HAP-1 (cell line): ENCODE data around the gene LZTFL1.

Experiments used
- DNase-seq, 2 experiments: peaks; one replicate each; pipeline ENCODE4 v3.0.0-alpha.2; 2016 to 2020; ENCODE audit warnings: low spot score in 2 of 2
- H3K27me3 ChIP-seq: fragments of 250-450 bp; sonication (Bioruptor Pico); 2 replicates; pipeline ENCODE4 v1.5.1; 2020; ENCODE audit warnings: low read depth, mild to moderate bottlenecking, moderate library complexity
- H3K36me3 ChIP-seq: fragments of 250-450 bp; sonication (Bioruptor Pico); replicated peaks from 2 replicates; pipeline ENCODE4 v1.5.1; 2020; ENCODE audit warnings: mild to moderate bottlenecking
- H3K4me1 ChIP-seq: fragments of 250-450 bp; sonication (Bioruptor Pico); 2 replicates; pipeline ENCODE4 v1.5.1; 2020; ENCODE audit warnings: mild to moderate bottlenecking
- H3K4me3 ChIP-seq: fragments of 250-450 bp; sonication (Bioruptor Pico); 2 replicates; pipeline ENCODE4 v1.5.1; 2020; ENCODE audit warnings: mild to moderate bottlenecking, moderate library complexity
- H3K9me3 ChIP-seq: fragments of 250-450 bp; sonication (Bioruptor Pico); 2 replicates; pipeline ENCODE4 v1.5.1; 2020; ENCODE audit warnings: mild to moderate bottlenecking, moderate library complexity
- in situ Hi-C: fragments of 300-500 bp; cut with MboI; formaldehyde crosslinking; loops from 3 replicates; pipeline ENCODE4 v1.14.3; 2020; ENCODE audit warnings: low sequenced_read_pairs, inconsistent platforms, mixed read lengths

Gene LZTFL1

DNA sequence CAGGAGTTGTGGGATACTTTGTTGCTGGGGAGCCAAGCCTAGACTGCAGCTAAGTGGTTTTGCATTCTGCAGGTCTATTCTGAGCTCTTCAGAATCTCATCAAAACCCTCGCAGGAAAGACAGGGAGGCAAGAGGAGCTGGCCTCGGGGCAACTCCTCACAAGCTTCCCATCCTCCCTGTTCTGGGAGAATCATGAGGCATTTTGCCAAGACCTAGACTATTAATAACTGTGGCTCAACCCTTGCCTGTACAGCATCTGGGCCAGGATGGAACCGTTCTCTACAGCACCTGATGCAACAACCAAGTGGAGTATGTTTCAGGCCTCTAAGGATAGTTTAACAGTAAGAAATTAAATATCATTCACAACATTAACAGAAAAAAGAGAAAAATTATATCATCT is 25.4 kb downstream of the LZTFL1 start:
- in situ Hi-C loops = no loop called here
- no peak for DNase-seq

DNA sequence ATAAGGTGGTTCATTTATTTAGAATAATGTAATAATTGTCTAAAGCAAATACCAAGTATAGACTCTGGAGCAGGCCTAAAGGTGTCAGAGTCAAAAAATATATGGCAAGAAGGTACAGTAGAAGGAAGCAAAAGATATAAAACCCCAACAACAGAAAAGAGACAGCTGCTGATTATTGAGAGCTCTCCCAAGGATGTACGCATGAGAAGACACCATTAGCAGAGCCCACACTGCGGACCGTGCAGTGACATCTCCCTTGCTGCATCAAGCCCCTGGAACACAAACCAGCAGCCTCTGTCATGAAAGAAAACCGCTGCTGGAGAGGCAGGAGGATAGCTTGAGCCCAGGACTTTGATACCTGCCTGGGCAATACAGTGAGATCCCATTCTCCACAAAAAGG is 27.6 kb downstream of the LZTFL1 start:
- Histone ChIP-seq H3K4me1 (no peaks in the 10 kb centered on the region), H3K4me3 (no peak overlapping the region), H3K9me3 (peaks cover 3% of the 10 kb centered on the region; the same call in 1 of the 2 replicates), H3K36me3 (no peaks in the 10 kb centered on the region), H3K27me3 (0 out of 2 replicates have a peak, but pooled peaks cover 2% of the 10 kb centered on the region)
- DNase-seq = no peak
- in situ Hi-C loops = no loop called here

More for the DNA sequence above, 25.4 kb downstream of the LZTFL1 start:
- Histone ChIP-seq H3K27me3 (no peaks in the 10 kb centered on the region), H3K9me3 (peaks cover 3% of the 10 kb centered on the region; the same call in 1 of the 2 replicates), H3K4me3 (no peak overlapping the region), H3K36me3 (no peaks in the 10 kb centered on the region), H3K4me1 (no peaks in the 10 kb centered on the region)

DNA sequence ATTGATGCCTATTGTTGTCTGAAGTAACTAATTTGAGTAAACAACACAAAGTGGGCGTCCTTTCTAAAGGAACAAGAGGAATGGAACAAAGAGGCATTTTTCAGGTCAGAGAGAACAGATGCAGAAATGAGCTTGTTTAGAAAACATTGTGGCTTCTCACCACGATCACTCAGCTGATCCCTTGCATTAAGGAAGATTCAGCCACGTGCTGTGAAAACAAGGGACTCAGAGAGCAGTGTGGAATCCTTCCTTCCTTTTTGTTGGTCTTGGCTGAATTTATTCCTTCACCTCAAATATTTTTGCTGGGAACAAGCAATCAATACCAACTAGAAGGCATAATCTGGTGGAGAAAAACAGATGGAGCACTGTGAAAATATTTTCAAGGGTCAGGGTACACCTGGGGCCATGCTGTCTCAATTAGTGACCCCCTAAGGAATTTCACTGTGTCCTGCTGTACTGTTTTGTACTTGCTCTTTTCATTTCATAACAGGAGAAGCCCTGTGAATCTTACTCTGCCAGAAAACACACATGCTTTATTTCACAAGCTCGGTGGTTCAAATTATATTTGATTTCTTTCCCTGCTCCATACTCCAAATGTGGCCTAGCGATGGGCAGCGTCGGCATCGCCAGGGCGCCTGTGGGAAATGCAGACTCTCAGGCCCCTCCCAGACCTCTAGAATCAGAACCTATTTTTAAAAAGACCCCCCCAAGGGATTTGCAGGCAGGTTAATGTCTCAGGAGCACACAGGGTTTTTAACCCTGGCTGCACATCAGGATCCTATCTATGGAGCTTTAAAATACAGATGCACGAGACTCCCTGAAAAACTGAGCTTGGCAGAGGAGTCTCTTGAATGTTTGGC is 34.0 kb downstream of the LZTFL1 start:
- 0 out of 2 replicates have a peak, but pooled peaks cover 4% of the 10 kb centered on the region for H3K27me3 ChIP-seq
- no peaks in the 10 kb centered on the region for H3K4me1 ChIP-seq
- no peaks in the 10 kb centered on the region for H3K36me3 ChIP-seq
- in situ Hi-C loops = no loop called here
- no peak overlapping the region for H3K4me3 ChIP-seq
- DNase-seq = no peak
- no peaks in the 10 kb centered on the region for H3K9me3 ChIP-seq

DNA sequence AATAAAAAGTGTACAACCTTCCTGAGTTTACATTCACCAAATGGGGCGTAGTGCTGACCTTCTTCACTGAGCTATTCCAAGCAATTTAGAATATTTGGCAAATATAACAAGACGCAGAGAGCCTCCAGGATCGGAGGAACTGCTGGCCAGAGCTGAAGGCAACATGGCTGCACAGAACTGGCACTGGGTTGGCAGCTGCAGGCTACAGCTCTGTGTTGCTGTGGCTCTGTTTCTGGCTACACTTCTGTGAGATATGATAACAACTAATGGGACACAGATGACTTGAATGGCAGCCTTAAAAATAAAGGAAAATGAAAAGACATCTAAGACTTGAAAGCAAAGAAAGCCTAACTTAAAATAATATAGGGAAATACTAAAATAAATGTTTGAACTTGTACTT is 34.8 kb downstream of the LZTFL1 start:
- Histone ChIP-seq H3K4me1 (no peaks in the 10 kb centered on the region), H3K4me3 (no peak overlapping the region), H3K27me3 (0 out of 2 replicates have a peak, but pooled peaks cover 4% of the 10 kb centered on the region), H3K9me3 (no peaks in the 10 kb centered on the region), H3K36me3 (no peaks in the 10 kb centered on the region)
- in situ Hi-C loops = no loop called here
- no peak for DNase-seq

DNA sequence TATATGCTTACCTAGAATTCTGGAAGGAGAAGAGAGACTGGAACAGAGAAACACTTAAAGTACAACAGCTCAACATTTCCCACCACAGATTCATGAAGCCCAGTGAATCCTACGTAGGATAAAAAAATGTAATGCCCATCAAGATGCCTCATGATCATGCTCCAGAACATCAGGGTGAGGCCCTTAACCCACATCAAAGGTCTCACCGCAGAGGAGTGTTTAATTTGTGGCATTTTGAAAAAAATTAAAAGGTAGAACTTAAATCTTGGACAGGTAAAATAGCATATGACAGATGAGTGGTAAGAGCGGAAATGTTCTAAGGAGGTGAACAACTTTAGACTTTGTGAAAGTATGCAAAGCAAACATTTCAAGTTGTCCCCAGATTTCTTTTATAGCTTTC is 35.8 kb downstream of the LZTFL1 start:
- H3K27me3 ChIP-seq = 0 out of 2 replicates have a peak, but pooled peaks cover 4% of the 10 kb centered on the region
- no peaks in the 10 kb centered on the region for H3K9me3 ChIP-seq
- in situ Hi-C loops = no loop called here
- no peak overlapping the region for H3K4me3 ChIP-seq
- no peaks in the 10 kb centered on the region for H3K4me1 ChIP-seq
- no peaks in the 10 kb centered on the region for H3K36me3 ChIP-seq
- no peak for DNase-seq

DNA sequence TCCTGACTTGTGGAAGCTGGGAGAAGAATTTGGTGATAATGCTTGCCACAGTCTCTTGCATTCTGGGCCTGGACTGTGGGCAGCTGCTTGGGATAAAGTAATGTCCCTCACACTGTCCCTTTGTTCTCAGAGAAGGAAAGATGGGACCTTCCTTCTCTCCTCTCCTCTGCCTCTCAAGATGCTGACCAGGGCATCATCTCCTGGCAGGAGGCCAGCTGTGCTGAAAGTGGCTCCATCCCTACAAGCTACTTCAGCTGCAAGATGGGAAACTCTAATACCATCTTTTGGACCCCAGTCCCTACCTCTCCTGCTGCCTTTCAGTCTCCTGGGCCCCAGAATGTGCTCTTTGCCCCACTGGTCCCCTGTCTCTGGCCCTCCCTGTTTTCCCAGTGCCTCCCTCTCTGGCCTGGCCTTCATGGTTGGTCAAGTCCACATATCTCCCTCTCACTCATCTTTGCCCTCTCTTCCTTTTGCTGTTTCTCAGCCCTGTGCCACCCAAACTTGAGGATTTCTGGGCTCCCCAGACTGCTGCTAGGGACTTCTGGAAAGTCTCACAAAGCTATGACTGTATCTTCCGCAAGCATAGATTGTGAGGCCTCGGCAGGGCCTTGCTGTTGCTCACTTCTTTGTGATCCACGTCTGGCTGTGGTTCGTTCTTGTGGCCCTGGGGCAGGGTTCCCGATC is 38.5 kb downstream of the LZTFL1 start:
- DNase-seq = no peak
- in situ Hi-C loops = no loop called here
- H3K27me3 ChIP-seq = 0 out of 2 replicates have a peak, but pooled peaks cover 2% of the 10 kb centered on the region
- H3K4me3 ChIP-seq = no peak overlapping the region
- H3K36me3 ChIP-seq = no peaks in the 10 kb centered on the region
- no peaks in the 10 kb centered on the region for H3K9me3 ChIP-seq
- no peaks in the 10 kb centered on the region for H3K4me1 ChIP-seq

DNA sequence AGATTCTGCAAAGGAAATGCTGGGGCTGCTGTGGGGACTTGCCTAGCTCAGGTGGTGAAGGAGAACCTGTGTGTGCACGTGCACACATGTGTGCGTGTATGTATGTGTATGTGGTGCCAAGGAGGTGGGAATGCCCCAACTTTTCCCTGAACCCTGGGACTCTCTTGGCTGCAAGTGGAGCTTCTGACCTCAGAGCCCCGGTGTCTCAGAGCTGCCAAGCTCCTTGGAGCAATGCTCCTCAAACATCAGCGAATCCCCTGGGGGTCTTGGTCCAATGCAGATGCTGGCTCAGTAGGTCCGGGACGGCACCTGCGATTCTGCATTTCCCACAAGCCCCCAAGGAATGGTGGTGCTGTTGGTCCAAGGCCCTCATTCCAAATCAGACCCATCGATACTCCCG is 39.8 kb downstream of the LZTFL1 start:
- no peaks in the 10 kb centered on the region for H3K4me1 ChIP-seq
- H3K36me3 ChIP-seq = no peaks in the 10 kb centered on the region
- no peak overlapping the region for H3K4me3 ChIP-seq
- no peak for DNase-seq
- in situ Hi-C loops = no loop called here
- H3K9me3 ChIP-seq = no peaks in the 10 kb centered on the region
- 0 out of 2 replicates have a peak, but pooled peaks cover 4% of the 10 kb centered on the region for H3K27me3 ChIP-seq

DNA sequence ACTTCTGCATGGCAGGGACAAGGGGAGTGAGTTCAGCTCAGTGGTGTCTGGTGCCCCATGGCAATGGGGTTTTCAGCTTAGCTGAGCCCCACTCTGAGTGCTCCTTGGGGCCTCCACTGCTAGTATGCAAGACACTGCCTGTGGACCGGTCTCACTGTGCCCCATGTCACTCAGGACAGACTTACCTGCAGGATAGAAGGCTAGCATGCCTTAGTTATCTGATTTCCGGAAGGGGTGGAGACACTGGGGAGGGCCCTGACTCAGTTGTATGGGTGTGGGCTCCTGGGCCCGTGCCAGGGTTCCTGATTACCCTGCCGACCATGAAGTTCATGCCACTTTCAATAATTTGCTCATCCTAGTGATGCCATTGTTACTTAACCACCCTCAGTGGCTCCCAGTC is 41.3 kb downstream of the LZTFL1 start:
- no peak overlapping the region for H3K4me3 ChIP-seq
- H3K27me3 ChIP-seq = 0 out of 2 replicates have a peak, but pooled peaks cover 4% of the 10 kb centered on the region
- no peaks in the 10 kb centered on the region for H3K9me3 ChIP-seq
- DNase-seq = no peak
- in situ Hi-C loops = no loop called here
- H3K4me1 ChIP-seq = no peaks in the 10 kb centered on the region
- no peaks in the 10 kb centered on the region for H3K36me3 ChIP-seq

DNA sequence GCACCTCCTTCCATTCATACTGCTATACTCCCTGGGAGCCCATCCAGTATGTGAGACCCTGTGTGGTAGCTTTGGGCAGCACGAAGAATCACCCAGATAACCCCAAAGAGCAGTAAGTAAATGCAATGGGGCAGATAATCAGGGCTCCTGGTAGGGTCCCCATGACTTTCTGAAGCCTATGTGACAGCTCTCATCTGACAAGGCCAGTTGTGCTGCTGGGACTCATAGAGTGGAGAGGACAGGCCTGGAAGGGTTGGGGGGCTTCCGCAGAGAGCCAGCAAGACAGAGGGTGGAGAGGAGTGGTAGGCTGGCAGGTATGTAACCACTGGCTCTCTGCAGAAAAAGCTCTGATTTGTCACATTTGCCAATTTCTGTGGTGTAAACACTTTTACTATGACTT is 42.3 kb downstream of the LZTFL1 start:
- H3K9me3 ChIP-seq = no peaks in the 10 kb centered on the region
- no peak for DNase-seq
- H3K4me1 ChIP-seq = no peaks in the 10 kb centered on the region
- in situ Hi-C loops = no loop called here
- no peak overlapping the region for H3K4me3 ChIP-seq
- no peaks in the 10 kb centered on the region for H3K36me3 ChIP-seq
- H3K27me3 ChIP-seq = peaks cover 9% of the 10 kb centered on the region

DNA sequence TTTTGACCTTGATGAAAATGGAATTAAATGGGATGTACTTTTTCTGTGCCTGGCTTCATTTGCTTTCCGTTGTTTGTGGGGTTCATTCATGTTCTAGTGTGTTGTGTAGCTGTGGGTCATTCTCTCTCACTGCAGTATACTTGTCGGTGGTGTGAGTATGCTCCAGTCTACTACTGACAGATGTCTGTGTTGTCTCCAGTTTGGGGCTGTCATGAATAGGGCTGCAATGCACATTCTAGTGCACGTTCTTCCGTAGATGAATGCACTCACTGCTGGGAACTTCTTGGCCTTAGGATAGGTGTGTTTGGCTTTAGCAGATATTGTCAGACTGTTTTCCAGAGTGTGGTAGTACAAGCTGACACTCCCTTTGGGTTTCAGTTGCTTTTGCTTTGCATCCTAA is 43.9 kb downstream of the LZTFL1 start:
- H3K9me3 ChIP-seq = no peaks in the 10 kb centered on the region
- DNase-seq = no peak
- no peak overlapping the region for H3K4me3 ChIP-seq
- in situ Hi-C loops = no loop called here
- peaks cover 9% of the 10 kb centered on the region for H3K27me3 ChIP-seq
- H3K4me1 ChIP-seq = no peaks in the 10 kb centered on the region
- no peaks in the 10 kb centered on the region for H3K36me3 ChIP-seq

DNA sequence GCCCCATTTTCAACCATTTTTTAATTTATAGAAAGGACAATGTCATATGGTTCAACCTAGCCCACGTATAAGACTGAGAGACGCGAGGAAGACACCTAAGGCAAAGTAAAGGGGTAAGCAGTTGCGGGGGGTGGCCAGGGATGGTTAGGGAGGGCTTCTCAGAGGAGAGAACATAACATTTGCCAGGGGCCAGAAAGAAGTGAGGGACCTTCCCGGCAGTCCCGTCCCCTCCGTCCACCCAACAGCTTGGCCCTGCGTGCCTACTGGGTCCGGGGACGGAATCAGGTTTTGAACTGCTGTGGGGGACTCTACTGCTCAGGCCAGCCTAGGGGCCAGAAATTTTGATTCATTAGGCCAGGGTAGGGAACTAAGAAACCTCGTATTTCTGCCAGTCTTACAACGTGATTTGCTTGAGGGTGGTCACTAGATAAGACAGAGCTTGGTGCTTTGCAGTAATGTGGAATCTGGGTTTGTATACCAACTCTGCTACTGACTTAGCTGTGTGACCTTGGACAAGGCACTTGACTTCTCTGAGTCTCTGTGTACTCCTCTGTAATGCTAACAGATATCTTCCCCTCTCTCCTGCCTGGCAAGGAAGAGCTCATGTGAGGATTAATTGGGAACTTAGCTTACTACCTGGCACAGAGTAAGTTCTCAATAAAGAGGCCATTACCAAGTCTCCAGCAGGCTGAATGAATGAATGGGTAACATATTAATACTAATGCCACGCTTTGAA is 44.8 kb downstream of the LZTFL1 start:
- H3K36me3 ChIP-seq = no peaks in the 10 kb centered on the region
- peaks cover 9% of the 10 kb centered on the region for H3K27me3 ChIP-seq
- no peaks in the 10 kb centered on the region for H3K4me1 ChIP-seq
- no peak for DNase-seq
- in situ Hi-C loops = no loop called here
- H3K4me3 ChIP-seq = no peak overlapping the region
- H3K9me3 ChIP-seq = no peaks in the 10 kb centered on the region

DNA sequence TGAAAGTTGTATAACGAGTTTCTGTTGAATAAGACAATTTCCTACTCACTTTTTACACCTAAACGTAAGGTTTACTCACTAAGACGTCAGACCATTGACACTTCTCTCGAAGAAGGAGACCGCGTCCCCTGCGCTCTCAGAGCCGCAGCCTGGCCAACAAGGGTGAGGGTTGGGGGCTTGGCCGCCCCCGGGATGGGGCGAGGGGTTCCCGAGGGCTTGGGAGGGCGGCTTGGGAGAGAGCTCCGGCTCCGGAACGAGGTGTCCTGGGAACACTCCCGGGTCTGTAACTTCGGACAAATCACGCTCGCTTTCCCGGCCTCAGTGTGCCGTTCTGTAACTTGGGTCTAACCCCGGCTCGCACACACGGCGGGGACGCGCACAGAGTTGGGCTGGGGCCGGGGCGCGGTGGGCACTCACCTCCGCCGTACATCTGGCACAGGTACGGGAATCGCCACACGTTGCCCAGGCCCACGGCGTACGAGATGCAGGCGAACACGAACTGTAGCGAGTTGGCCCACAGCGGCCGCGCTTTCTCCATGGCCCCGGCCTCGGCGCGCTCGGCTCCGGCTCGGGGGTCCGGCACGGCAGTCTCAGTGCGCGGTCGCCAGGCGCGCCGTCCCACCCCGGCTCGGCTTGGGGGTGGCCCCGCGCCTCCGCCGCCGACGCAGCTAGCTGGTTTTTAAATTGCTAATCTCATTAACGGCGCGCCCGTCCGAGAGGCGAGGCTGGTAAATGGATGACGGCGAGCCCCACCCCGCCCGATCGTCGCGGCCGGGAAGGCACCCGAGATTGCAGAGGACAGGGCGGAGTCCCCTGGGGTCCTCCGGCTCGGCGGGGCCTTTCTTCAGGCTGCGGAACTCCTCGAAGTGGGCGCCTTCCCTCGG is 45.8 kb downstream of the LZTFL1 start, which contains the start of gene SLC6A20:
SLC6A20 (minus strand) TSS at position 655 of the 884 bp plus-strand sequence; CDS start at position 538, 117 bp downstream.
- in situ Hi-C loops = no loop called here
- peaks cover 9% of the 10 kb centered on the region for H3K27me3 ChIP-seq
- no peaks in the 10 kb centered on the region for H3K36me3 ChIP-seq
- DNase-seq = no peak
- H3K4me3 ChIP-seq = no peak within 1 kb of the TSS
- no peaks in the 10 kb centered on the region for H3K9me3 ChIP-seq
- no peaks in the 10 kb centered on the region for H3K4me1 ChIP-seq

DNA sequence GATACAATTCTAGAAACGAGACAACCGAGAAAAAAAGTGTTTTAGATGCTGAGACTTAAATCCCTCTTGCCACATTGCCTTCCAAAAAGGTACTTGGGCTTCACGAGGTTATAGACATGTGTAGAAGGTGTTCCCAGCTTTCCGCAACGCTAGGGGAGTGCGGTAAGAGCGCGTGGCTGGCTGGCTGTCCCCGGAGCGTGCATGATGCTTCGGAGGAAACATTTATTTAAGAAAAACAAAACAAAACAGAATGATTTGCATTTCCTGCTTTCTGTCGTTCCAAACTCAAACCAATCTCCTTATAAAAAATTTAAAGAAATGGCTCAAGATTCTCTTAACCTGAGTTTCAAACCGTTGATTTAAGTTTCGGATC is 46.4 kb downstream of the LZTFL1 start:
- Histone ChIP-seq H3K36me3 (no peaks in the 10 kb centered on the region), H3K9me3 (no peaks in the 10 kb centered on the region), H3K4me3 (no peak overlapping the region), H3K27me3 (peaks cover 9% of the 10 kb centered on the region), H3K4me1 (no peaks in the 10 kb centered on the region)
- in situ Hi-C loops = no loop called here
- no peak for DNase-seq
